Muscle of leg (tissue), 11 donors: ENCODE data around the gene HSP90B1. TPM values are rescaled to one million over a fixed set of nuclear protein-coding genes. Genes with fewer than 3 reads are reported as not detected.

Experiments used
- DNase-seq: peaks from one replicate; pipeline ENCODE4 v3.0.0; 2013
- H3K27ac ChIP-seq: one replicate; pipeline ENCODE4 v1.5.1; 2013; ENCODE audit warnings: mild to moderate bottlenecking, low read length, control low read depth
- H3K27me3 ChIP-seq: one replicate; pipeline ENCODE4 v1.6.1; 2013; ENCODE audit warnings: low read length; ENCODE audit not compliant: control insufficient read depth, insufficient read depth
- H3K36me3 ChIP-seq: one replicate; pipeline ENCODE4 v1.6.1; 2013; ENCODE audit warnings: low read length; ENCODE audit not compliant: control insufficient read depth, insufficient read depth
- H3K4me1 ChIP-seq: one replicate; pipeline ENCODE4 v1.6.1; 2013; ENCODE audit warnings: low read length; ENCODE audit not compliant: control insufficient read depth, insufficient read depth
- H3K4me3 ChIP-seq: one replicate; pipeline ENCODE4 v1.5.1; 2013; ENCODE audit warnings: low read length, control low read depth
- H3K9me3 ChIP-seq: replicated peaks from 2 replicates; pipeline ENCODE4 v1.6.1; 2013; ENCODE audit warnings: low read depth, low read length; ENCODE audit not compliant: control insufficient read depth
- WGBS: methylation state at CpG from one replicate; pipeline ENCODE4 v1.1.5; 2013; ENCODE audit warnings: missing lambda C conversion rate; ENCODE audit not compliant: insufficient coverage; 5-methylcytosine and 5-hydroxymethylcytosine counted together
- polyA plus RNA-seq, 8 donors: library from polyadenylated mRNA; unstranded; fragments of 120-200 nt; gene quantifications; one replicate each; pipeline versions ENCODE4 v1.2.1 to v1.2.3, GENCODE V29; 2013; ENCODE audit warnings: inconsistent platforms in 1 of 8, low replicate concordance in 1 of 8; ENCODE audit not compliant: insufficient read length in 8 of 8, insufficient read depth in 1 of 8
- total RNA-seq: library from RNA; stranded (reverse); fragments of 120-200 nt; gene quantifications from one replicate; pipeline ENCODE4 v1.2.4, GENCODE V29; 2013

Gene HSP90B1
- total and polyA plus RNA-seq, 9 donors: 320 to 584 (median 359) TPM

DNA sequence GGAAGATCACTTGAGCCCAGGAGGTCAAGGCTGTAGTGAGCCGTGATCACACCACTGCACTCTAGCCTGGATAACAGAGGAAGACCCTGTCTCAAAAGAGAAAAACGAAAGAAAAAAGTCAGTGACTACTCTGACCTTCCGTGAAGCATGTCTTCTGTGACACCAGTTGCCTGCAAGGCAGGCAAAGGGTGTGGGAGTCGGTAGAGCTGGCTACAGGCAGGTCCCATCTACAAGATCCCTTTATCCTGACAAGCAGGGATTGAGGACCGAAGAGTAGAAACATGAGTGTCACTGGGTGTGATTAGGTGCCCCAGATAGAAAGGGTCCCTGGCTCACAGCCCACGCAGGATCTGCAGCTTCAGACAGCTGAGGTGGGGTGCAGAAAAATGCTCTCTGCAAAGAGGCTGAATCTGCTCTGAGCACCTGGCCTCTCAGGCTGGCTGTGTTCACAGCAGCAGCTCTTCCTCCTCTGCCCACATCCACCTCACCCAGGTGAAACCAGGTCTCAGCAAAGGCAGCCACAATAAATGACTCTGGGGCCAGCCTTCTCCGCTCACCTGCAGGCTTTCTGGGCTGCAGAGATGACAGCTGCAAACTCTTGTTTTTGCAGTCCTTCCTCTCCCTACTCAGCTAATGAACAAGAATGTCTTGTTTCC, 28.6 kb upstream of the HSP90B1 start:
- 62% methylated on average over 6 of the region's 7 CpGs for WGBS
- H3K4me1 ChIP-seq: no peaks in the 10 kb centered on the region

DNA sequence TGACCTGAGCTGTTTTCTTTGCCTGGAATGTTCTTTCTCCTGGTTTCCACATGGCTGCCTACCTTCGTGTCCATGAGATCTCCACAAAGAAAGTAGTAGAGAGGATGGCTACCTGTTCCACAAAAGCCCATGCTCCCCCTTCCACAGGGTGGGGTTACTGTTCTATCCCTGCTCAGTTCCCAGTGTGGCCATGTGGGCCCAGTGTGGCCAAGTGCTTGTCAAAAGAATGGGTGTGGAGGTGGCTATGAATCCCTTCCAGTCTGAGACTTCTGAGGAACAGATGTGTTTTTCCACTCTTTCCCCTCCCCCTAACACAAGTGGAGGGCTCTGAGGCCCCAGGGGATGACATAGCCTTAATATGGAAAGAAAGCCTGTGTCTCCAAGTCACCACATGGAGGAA, 26.2 kb upstream of the HSP90B1 start:
- Histone ChIP-seq H3K27ac (no peak overlapping the region), H3K9me3 (no peaks in the 10 kb centered on the region), H3K4me1 (no peaks in the 10 kb centered on the region), H3K4me3 (no peak overlapping the region), H3K27me3 (no peaks in the 10 kb centered on the region), H3K36me3 (no peaks in the 10 kb centered on the region)
- DNase-seq: no peak
- WGBS: 86% methylated on average over 1 of the region's 1 CpG

More for the DNA sequence above, 28.6 kb upstream of the HSP90B1 start:
- Histone ChIP-seq H3K27me3 (no peaks in the 10 kb centered on the region), H3K36me3 (no peaks in the 10 kb centered on the region), H3K4me3 (no peak overlapping the region), H3K9me3 (no peaks in the 10 kb centered on the region), H3K27ac (no peak overlapping the region)
- DNase-seq: no peak

DNA sequence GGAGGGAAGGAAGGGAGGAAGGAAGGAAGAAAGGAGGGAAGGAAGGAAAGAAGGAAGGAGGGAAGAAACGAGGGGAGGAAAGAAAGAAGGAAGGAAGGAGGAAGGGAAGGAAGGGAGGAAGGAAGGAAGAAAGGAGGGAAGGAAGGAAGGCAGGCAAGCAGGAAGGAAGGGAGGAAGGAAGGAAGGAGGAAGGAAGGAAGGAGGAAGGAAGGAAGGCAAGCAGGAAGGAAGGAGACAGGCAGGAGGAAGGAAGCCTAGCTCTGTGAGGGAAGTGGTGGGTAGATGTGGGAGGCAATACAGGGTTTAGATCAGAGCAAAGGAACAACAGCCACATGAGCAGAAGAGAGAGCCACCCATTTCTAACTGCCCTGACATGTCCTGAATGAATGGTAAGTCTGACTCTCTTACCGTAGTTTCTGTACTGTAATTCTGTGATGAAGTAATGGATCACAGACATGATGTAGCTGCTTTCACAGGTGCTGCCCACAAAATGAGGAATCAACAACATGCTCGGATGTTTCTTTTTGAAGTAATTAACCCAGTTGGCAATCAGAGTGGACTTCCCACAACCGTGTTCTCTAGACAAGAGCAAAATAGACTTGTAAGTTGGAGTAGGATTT, 24.4 kb upstream of the HSP90B1 start:
- Histone ChIP-seq H3K4me1 (no peaks in the 10 kb centered on the region), H3K4me3 (no peak overlapping the region), H3K9me3 (no peaks in the 10 kb centered on the region), H3K27me3 (no peaks in the 10 kb centered on the region), H3K27ac (no peak overlapping the region), H3K36me3 (no peaks in the 10 kb centered on the region)
- WGBS: 60% methylated on average over 3 of the region's 4 CpGs
- no peak for DNase-seq

DNA sequence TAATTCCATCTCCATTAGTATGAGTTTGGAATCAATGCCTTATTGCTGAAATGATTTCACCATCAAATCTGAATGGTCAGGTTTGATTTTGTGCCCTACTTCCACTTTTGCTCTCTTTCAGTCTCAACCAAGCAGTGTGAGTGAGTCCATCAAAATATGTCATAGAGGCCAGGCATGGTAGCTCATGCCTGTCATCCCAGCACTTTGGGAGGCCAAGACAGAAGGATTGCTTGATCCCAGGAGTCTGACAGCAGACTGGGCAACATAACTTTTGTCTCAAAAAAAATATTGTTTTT, 22.0 kb upstream of the HSP90B1 start:
- Histone ChIP-seq H3K4me3 (no peak overlapping the region), H3K27ac (no peak overlapping the region)
- DNase-seq: no peak

DNA sequence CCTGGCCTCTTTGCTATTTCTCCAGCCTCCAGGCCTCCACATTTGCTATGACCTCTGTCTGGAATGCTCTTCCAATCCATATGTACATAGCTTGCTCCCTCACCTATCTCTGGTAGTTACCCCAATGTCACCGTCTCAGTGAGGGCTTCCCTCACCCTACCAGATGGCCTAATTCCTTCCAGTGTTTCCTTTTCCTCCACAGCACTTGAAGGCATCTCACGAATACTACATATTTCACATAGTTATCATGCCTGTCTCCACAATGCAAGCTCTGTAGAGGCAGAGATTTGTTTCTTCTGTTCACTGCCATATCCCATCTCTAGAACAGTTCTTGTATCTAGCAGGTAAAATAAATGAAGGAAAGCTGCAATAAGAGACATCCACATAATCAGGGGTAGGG, 21.3 kb upstream of the HSP90B1 start:
- H3K36me3 ChIP-seq: no peaks in the 10 kb centered on the region
- H3K4me3 ChIP-seq: no peak overlapping the region
- no peak overlapping the region for H3K27ac ChIP-seq
- no peaks in the 10 kb centered on the region for H3K27me3 ChIP-seq
- peaks cover 4% of the 10 kb centered on the region for H3K4me1 ChIP-seq
- H3K9me3 ChIP-seq: no peaks in the 10 kb centered on the region
- no peak for DNase-seq
- 25% methylated on average over 1 of the region's 2 CpGs for WGBS

More for the DNA sequence above, 22.0 kb upstream of the HSP90B1 start:
- Histone ChIP-seq H3K36me3 (no peaks in the 10 kb centered on the region), H3K27me3 (no peaks in the 10 kb centered on the region), H3K9me3 (no peaks in the 10 kb centered on the region), H3K4me1 (peaks cover 2% of the 10 kb centered on the region)

DNA sequence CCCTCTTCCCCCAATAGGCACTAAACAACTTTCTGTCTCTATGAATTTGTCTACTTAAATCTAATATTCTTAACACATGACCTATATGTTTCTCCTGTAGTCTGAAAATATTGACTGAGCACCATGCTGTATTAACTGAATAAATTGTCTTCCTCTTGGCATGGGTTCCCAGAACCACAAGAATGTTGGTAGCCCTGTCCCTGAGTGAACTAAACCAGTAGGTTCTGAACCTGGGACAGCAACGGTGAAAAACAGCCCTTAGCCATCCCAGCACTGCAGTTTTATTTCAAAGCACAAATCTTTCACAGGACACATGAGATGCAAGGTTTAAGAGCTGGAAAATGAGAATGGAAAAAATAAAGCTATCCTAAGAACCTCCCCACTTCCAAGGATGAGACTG, 20.4 kb upstream of the HSP90B1 start:
- DNase-seq: no peak
- Histone ChIP-seq H3K4me3 (no peak overlapping the region), H3K4me1 (peaks cover 7% of the 10 kb centered on the region), H3K9me3 (no peaks in the 10 kb centered on the region), H3K27me3 (no peaks in the 10 kb centered on the region), H3K36me3 (no peaks in the 10 kb centered on the region), H3K27ac (no peak overlapping the region)
- no CpG with 5 or more reads among the region's 1 CpG for WGBS

DNA sequence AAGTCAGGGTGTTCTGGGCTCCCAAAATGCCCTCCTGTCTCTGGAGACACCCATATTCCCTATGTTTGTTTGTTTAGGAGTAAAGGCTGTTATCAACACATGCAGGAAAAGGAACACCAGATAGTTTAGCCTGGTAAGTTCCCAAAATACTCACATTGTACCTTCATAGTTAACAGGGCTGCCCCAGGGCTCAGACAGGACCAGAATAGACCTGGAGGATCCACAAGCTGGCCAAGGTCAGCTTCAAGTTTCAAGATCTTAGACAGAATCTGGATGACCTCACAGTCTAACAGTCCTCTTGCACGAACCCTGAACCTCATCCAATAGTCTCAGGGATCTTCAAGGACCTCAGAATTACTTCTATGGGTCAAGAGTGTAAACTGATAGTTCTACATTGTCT, 18.1 kb upstream of the HSP90B1 start:
- no peak overlapping the region for H3K4me3 ChIP-seq
- H3K27me3 ChIP-seq: no peaks in the 10 kb centered on the region
- H3K4me1 ChIP-seq: peaks cover 13% of the 10 kb centered on the region
- no peak overlapping the region for H3K27ac ChIP-seq
- H3K36me3 ChIP-seq: no peaks in the 10 kb centered on the region
- no peak for DNase-seq
- WGBS: no CpG with 5 or more reads among the region's 1 CpG
- H3K9me3 ChIP-seq: peaks cover under 1% of the 10 kb centered on the region

DNA sequence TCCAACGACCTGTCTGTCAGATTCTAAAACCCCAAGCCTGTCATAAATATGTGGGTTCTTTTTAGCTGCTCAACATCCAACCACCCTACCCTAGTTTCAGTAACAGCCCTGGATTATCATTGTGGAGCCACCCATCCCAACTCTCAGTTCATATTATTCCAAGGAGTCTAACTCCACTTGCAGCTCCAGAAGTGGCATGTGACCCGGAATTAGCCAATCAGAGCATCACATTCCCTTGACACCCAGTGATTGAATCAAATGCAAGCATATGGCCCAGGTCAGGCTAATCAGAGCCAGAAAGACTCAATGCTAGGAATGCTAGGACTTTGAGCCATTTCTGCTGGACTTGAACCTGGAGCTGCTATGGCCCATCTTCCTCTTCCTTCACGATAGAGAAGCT, 17.1 kb upstream of the HSP90B1 start:
- H3K9me3 ChIP-seq: peaks cover 5% of the 10 kb centered on the region
- DNase-seq: no peak
- no peak overlapping the region for H3K4me3 ChIP-seq
- 66% methylated on average over 2 of the region's 3 CpGs for WGBS
- H3K27me3 ChIP-seq: no peaks in the 10 kb centered on the region
- H3K36me3 ChIP-seq: no peaks in the 10 kb centered on the region
- H3K4me1 ChIP-seq: peaks cover 13% of the 10 kb centered on the region
- no peak overlapping the region for H3K27ac ChIP-seq

DNA sequence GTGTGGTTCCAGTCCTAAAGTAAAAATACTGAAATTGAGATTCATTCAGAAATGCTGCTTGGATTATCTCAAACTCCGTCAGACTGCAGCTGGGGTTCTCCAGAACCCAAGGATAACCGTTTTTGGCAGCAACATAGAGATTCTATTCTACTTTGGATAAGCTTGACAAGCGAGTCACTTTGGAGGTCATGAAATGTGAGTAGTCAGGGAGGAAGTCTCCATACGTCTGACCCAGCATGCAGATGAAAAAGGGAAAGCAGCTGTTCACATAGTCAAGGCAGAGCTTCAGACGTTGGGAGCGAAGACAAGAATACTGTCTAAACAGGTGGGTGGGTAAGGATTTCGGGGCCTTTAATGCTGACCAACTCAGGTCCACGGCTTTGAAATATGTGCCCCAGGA, 14.9 kb upstream of the HSP90B1 start:
- H3K36me3 ChIP-seq: no peaks in the 10 kb centered on the region
- H3K9me3 ChIP-seq: peaks cover 5% of the 10 kb centered on the region
- no peaks in the 10 kb centered on the region for H3K27me3 ChIP-seq
- peak overlapping the region; percentile 67 for H3K27ac ChIP-seq
- H3K4me3 ChIP-seq: no peak overlapping the region
- H3K4me1 ChIP-seq: peaks cover 13% of the 10 kb centered on the region
- 50% methylated on average over 8 of the region's 8 CpGs for WGBS
- DNase-seq: peak; percentile 75

DNA sequence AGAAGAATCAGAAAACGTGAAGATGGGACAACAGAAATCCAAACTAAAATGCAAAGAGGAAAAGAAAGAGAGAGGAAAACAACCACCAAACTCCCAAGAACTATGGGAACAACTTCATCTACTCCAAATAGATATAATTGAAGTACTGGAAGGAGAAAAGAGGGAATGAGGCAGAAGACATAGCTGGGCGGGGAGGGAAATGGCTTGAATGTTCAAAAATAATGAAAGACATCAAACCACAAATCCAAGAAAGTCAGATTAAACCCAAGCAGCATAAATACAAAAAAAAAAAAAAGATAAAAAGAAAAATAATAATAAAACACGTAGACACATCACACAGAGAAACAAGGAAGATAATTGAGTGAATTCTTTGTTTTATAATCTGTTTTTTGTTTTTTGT, 12.3 kb upstream of the HSP90B1 start:
- no peaks in the 10 kb centered on the region for H3K27me3 ChIP-seq
- H3K36me3 ChIP-seq: no peaks in the 10 kb centered on the region
- peaks cover 5% of the 10 kb centered on the region for H3K9me3 ChIP-seq
- no peak for DNase-seq
- whole genome bisulfite sequencing: no CpG with 5 or more reads among the region's 3 CpGs
- H3K4me3 ChIP-seq: no peak overlapping the region
- no peak overlapping the region for H3K27ac ChIP-seq
- peaks cover 13% of the 10 kb centered on the region for H3K4me1 ChIP-seq
